Measurements from ENCODE around the gene ADCY4. TPM values are rescaled to one million over a fixed set of nuclear protein-coding genes. Genes with fewer than 3 reads are reported as not detected.

The ADCY4 gene
- polyA plus RNA-seq, 3 donors: 0.69 to 11.9 (median 0.70) TPM

GRCh38 chr14:24291446-24292117, 43.3 kb downstream of the ADCY4 start:
- WGBS (ENCODE audit: insufficient coverage): no CpG with 5 or more reads among the region's 3 CpGs
- no peak for DNase-seq
- H3K4me2 ChIP-seq (replicated peaks; ENCODE audit: extremely low read depth, low read length, poor library complexity, severe bottlenecking): no peak overlapping the region
- no peak overlapping the region for H3K4me3 ChIP-seq (replicated peaks in 1 of 3; ENCODE audit: low read depth in 2 of 3, low read length in 3 of 3)
- H3K27me3 ChIP-seq (ENCODE audit: control insufficient read depth in 2 of 2, insufficient read depth in 2 of 2, low read length in 2 of 2): no peaks in the 10 kb centered on the region
- H3K4me1 ChIP-seq (ENCODE audit: control insufficient read depth in 1 of 2, insufficient read depth in 2 of 2, low read length in 2 of 2): peaks cover 1 to 3% of the 10 kb centered on the region in 2 donors
- peak overlapping the region in 1 of 7 donors; percentile 43 for H3K27ac Mint-ChIP-seq
- peaks cover 11% of the 10 kb centered on the region for H3K4me1 Mint-ChIP-seq
- no peaks in the 10 kb centered on the region for H4K20me1 ChIP-seq (ENCODE audit: insufficient read depth, low read length)
- peaks cover 50 to 70% of the 10 kb centered on the region in 2 donors for H3K36me3 ChIP-seq (replicated peaks in 1 of 2; ENCODE audit: control insufficient read depth in 1 of 2, insufficient read depth in 2 of 2, low read length in 2 of 2)
- peaks cover 0 to 1% (median 0%) of the 10 kb centered on the region in 3 donors for H3K27me3 Mint-ChIP-seq (ENCODE audit: low read depth in 3 of 3)
- intact Hi-C loops (cut with micrococcal nuclease): loop anchor here in 1 of 2 donors (10.0 kb wide), 1 partner anchor 177 kb away; the partner anchor contains the start of genes DCAF11 and NRL
- no peaks in the 10 kb centered on the region for H3K9me3 Mint-ChIP-seq
- TF ChIP-seq CTCF (IDR thresholded peaks at IDR 0.05): no peak
- H3K27ac ChIP-seq (ENCODE audit: low read depth in 1 of 2, low read length in 2 of 2): no peak overlapping the region
- H3K9me3 ChIP-seq (replicated peaks in 1 of 2; ENCODE audit: control insufficient read depth in 1 of 2, insufficient read depth in 1 of 2, low read length in 2 of 2): no peaks in the 10 kb centered on the region
- no peaks in the 10 kb centered on the region for H3K79me2 ChIP-seq (ENCODE audit: insufficient read depth, low read length)
- H3K4me3 Mint-ChIP-seq: no peak overlapping the region
- H2AFZ ChIP-seq (ENCODE audit: insufficient read depth, low read depth, low read length, poor library complexity, severe bottlenecking): no peak overlapping the region
- H3K9ac ChIP-seq (ENCODE audit: insufficient read depth, low read length, poor library complexity, severe bottlenecking): no peak overlapping the region
- H3K36me3 Mint-ChIP-seq: peaks cover 61 to 68% of the 10 kb centered on the region in 2 donors

- H3K9me3 ChIP-seq (replicated peaks in 1 of 2; ENCODE audit: control insufficient read depth in 1 of 2, insufficient read depth in 1 of 2, low read length in 2 of 2): no peaks in the 10 kb centered on the region
- H3K27me3 ChIP-seq (ENCODE audit: control insufficient read depth in 2 of 2, insufficient read depth in 2 of 2, low read length in 2 of 2): no peaks in the 10 kb centered on the region
- H4K20me1 ChIP-seq (ENCODE audit: insufficient read depth, low read length): no peaks in the 10 kb centered on the region
- peaks cover 0 to 1% (median 0%) of the 10 kb centered on the region in 3 donors for H3K27me3 Mint-ChIP-seq (ENCODE audit: low read depth in 3 of 3)
- peak overlapping the region in 3 of 7 donors; percentile 11 to 68 (median 25) for H3K27ac Mint-ChIP-seq
- no peaks in the 10 kb centered on the region for H3K4me1 ChIP-seq (ENCODE audit: control insufficient read depth in 1 of 2, insufficient read depth in 2 of 2, low read length in 2 of 2)
- H3K36me3 Mint-ChIP-seq: peaks cover 57 to 64% of the 10 kb centered on the region in 2 donors
- H3K4me2 ChIP-seq (replicated peaks; ENCODE audit: extremely low read depth, low read length, poor library complexity, severe bottlenecking): no peak overlapping the region
- H3K27ac ChIP-seq (ENCODE audit: low read depth in 1 of 2, low read length in 2 of 2): no peak overlapping the region
- H3K4me3 ChIP-seq (replicated peaks in 1 of 3; ENCODE audit: low read depth in 2 of 3, low read length in 3 of 3): no peak overlapping the region
- no peak for TF ChIP-seq CTCF (IDR thresholded peaks at IDR 0.05)
- H3K36me3 ChIP-seq (replicated peaks in 1 of 2; ENCODE audit: control insufficient read depth in 1 of 2, insufficient read depth in 2 of 2, low read length in 2 of 2): peaks cover 45 to 61% of the 10 kb centered on the region in 2 donors
- intact Hi-C loops (cut with micrococcal nuclease): loop anchor here in 1 of 2 donors (10.0 kb wide), 1 partner anchor 176 kb away; the partner anchor contains the start of genes DCAF11 and NRL
- H3K9ac ChIP-seq (ENCODE audit: insufficient read depth, low read length, poor library complexity, severe bottlenecking): no peak overlapping the region
- WGBS (ENCODE audit: insufficient coverage): 97% methylated on average over 4 of the region's 9 CpGs
- no peaks in the 10 kb centered on the region for H3K9me3 Mint-ChIP-seq
- H3K4me3 Mint-ChIP-seq: no peak overlapping the region
- peaks cover 7% of the 10 kb centered on the region for H3K4me1 Mint-ChIP-seq
- no peak overlapping the region for H2AFZ ChIP-seq (ENCODE audit: insufficient read depth, low read depth, low read length, poor library complexity, severe bottlenecking)
- no peak for DNase-seq
- H3K79me2 ChIP-seq (ENCODE audit: insufficient read depth, low read length): peaks cover 3% of the 10 kb centered on the region
Observed at GRCh38 chr14:24290746-24291145, 44.1 kb downstream of the ADCY4 start.

Data from CD14-positive monocyte (primary cell).